Osteoblast (primary cell): ENCODE results near the gene NOD1. TPM values are rescaled to one million over a fixed set of nuclear protein-coding genes. Genes with fewer than 3 reads are reported as not detected.

ENCODE experiments used
- DNase-seq: peaks from one replicate; pipeline ENCODE4 v3.0.0; 2011; ENCODE audit warnings: low spot score, mixed read lengths; ENCODE audit not compliant: insufficient read length; ENCODE audit errors: missing footprints
- H2AFZ ChIP-seq: 2 replicates; pipeline ENCODE4 v1.6.0; 2011; ENCODE audit warnings: mild to moderate bottlenecking, low read length
- H3K27ac ChIP-seq: 2 replicates; pipeline ENCODE4 v1.5.1; 2011; ENCODE audit warnings: mild to moderate bottlenecking, low read depth, low read length, moderate library complexity
- H3K27me3 ChIP-seq: 2 replicates; pipeline ENCODE4 v1.6.0; 2012; ENCODE audit warnings: mild to moderate bottlenecking, control low read depth, inconsistent platforms, low read length, moderate library complexity; ENCODE audit not compliant: insufficient read depth
- H3K36me3 ChIP-seq: 2 replicates; pipeline ENCODE4 v1.5.1; 2011; ENCODE audit warnings: mild to moderate bottlenecking, low read length, control low read depth, moderate library complexity; ENCODE audit not compliant: insufficient read depth
- H3K4me1 ChIP-seq: 2 replicates; pipeline ENCODE4 v1.5.1; 2011; ENCODE audit warnings: mild to moderate bottlenecking, low read length, control low read depth, moderate library complexity; ENCODE audit not compliant: insufficient read depth
- H3K4me2 ChIP-seq: 2 replicates; pipeline ENCODE4 v1.6.0; 2011; ENCODE audit warnings: mild to moderate bottlenecking, low read length; ENCODE audit not compliant: insufficient read depth
- H3K4me3 ChIP-seq: fragments of 200-600 bp; sonication (generic); 3 replicates; pipeline ENCODE4 v1.5.1; 2012; ENCODE audit warnings: mild to moderate bottlenecking, low read length, inconsistent platforms; ENCODE audit not compliant: insufficient read depth
- H3K79me2 ChIP-seq: 2 replicates; pipeline ENCODE4 v1.6.0; 2012; ENCODE audit warnings: mild to moderate bottlenecking, low read length, control low read depth, inconsistent platforms; ENCODE audit not compliant: insufficient read depth
- H3K9me3 ChIP-seq: 2 replicates; pipeline ENCODE4 v1.5.1; 2011; ENCODE audit warnings: low read depth, low read length, control low read depth
- H4K20me1 ChIP-seq: 2 replicates; pipeline ENCODE4 v1.6.0; 2012; ENCODE audit warnings: mild to moderate bottlenecking, low read length, control low read depth; ENCODE audit not compliant: insufficient read depth
- CTCF ChIP-seq: IDR thresholded peaks from 2 replicates; pipeline ENCODE4 v1.5.1; 2011; ENCODE audit warnings: mild to moderate bottlenecking, low read depth, low read length, moderate library complexity; ENCODE audit errors: extremely low read depth
- total RNA-seq: library from RNA; depleted of rRNA; stranded (reverse); fragments of >200 nt; gene quantifications from 2 replicates; pipeline ENCODE4 v1.2.3, GENCODE V29; 2012

Gene NOD1
- total RNA-seq, 1 donor, result 7.6 TPM

- no peak overlapping the region for H3K4me3 ChIP-seq
- H3K9me3 ChIP-seq, result no peaks in the 10 kb centered on the region
- no peaks in the 10 kb centered on the region for H3K27me3 ChIP-seq
- no peak overlapping the region for H3K27ac ChIP-seq
- peaks cover 55% of the 10 kb centered on the region for H3K79me2 ChIP-seq
- H3K4me2 ChIP-seq, result peak overlapping the region; percentile 96
- H4K20me1 ChIP-seq, result peaks cover under 1% of the 10 kb centered on the region
- TF ChIP-seq CTCF, result no peak
- DNase-seq, result no peak
- peaks cover 20% of the 10 kb centered on the region for H3K4me1 ChIP-seq
- H2AFZ ChIP-seq, result no peak overlapping the region
- peaks cover 9% of the 10 kb centered on the region for H3K36me3 ChIP-seq
These were observed 24.1 kb upstream of the NOD1 start for GRCh38 chr7:30502470-30503251.

- peaks cover 55% of the 10 kb centered on the region for H3K79me2 ChIP-seq
- no peak overlapping the region for H3K27ac ChIP-seq
- no peaks in the 10 kb centered on the region for H3K27me3 ChIP-seq
- DNase-seq, result no peak
- peaks cover 2% of the 10 kb centered on the region for H4K20me1 ChIP-seq
- H3K4me2 ChIP-seq, result no peak overlapping the region
- peaks cover 20% of the 10 kb centered on the region for H3K4me1 ChIP-seq
- no peaks in the 10 kb centered on the region for H3K9me3 ChIP-seq
- H3K4me3 ChIP-seq, result no peak overlapping the region
- H3K36me3 ChIP-seq, result peaks cover 20% of the 10 kb centered on the region
- no peak for TF ChIP-seq CTCF
- H2AFZ ChIP-seq, result no peak overlapping the region
These were observed 22.7 kb upstream of the NOD1 start for GRCh38 chr7:30501264-30501663.

GRCh38 chr7:30493228-30493627 lies 14.6 kb upstream of the NOD1 start:
- Histone ChIP-seq H3K4me3 (no peak overlapping the region), H3K9me3 (peaks cover 6% of the 10 kb centered on the region), H3K4me2 (no peak overlapping the region), H3K27me3 (no peaks in the 10 kb centered on the region), H4K20me1 (peaks cover 2% of the 10 kb centered on the region), H3K79me2 (no peaks in the 10 kb centered on the region), H2AFZ (no peak overlapping the region), H3K36me3 (peaks cover 15% of the 10 kb centered on the region), H3K27ac (no peak overlapping the region), H3K4me1 (no peaks in the 10 kb centered on the region)
- DNase-seq, result no peak
- TF ChIP-seq CTCF, result no peak

- H3K79me2 ChIP-seq, result no peaks in the 10 kb centered on the region
- peaks cover 6% of the 10 kb centered on the region for H3K36me3 ChIP-seq
- H3K4me1 ChIP-seq, result no peaks in the 10 kb centered on the region
- no peak overlapping the region for H3K4me2 ChIP-seq
- no peaks in the 10 kb centered on the region for H4K20me1 ChIP-seq
- DNase-seq, result no peak
- peaks cover 6% of the 10 kb centered on the region for H3K9me3 ChIP-seq
- H3K27me3 ChIP-seq, result no peaks in the 10 kb centered on the region
- H3K27ac ChIP-seq, result no peak overlapping the region
- H2AFZ ChIP-seq, result no peak overlapping the region
- no peak for TF ChIP-seq CTCF
- no peak overlapping the region for H3K4me3 ChIP-seq
These were observed 12.8 kb upstream of the NOD1 start for GRCh38 chr7:30491417-30491816.
